MM.1S (cell line): ENCODE results near the gene UMOD.

Experiments used
- EZH2 ChIP-seq: fragments of 300-600 bp; sonication (generic); optimal IDR thresholded peaks from 2 replicates; pipeline ENCODE3; 2017; ENCODE audit warnings: low read depth, mild to moderate bottlenecking, antibody characterized with exemption, low read length, mixed read lengths
- TF ChIP-seq, protein P1 (sequence below): fragments of 300-600 bp; sonication (generic); IDR thresholded peaks from 2 replicates; pipeline ENCODE4 v1.5.1; 2016; ENCODE audit warnings: antibody characterized with exemption, low read length, mixed read lengths

DNA sequence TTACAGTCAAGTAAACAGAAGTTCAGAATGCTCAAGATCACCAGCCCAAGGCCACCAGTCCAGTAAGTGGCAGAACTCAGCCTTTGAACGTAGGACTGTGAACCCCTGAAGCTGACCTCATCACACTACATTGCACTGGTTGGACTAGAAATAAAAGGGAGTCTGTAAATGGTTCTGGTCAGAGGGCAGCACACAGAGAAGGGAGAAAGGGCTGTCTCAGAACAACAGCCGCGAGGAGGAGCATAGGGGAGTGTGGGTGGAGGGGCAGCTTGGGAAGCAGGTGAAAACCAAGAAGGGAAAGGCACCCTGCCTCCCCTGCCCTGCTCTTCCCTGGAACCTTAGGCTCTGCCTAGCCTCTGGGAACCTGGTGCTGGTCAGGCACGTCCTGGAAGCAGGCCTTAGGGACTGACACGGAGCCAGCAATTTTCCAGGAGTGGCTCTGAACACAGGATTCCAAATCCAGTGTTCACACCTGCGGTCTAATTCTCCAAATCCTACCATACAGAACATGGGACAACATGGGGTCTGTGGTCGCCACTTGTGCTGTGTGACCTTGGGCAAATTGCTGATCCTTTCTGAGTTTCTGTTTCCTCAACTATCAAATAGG lies 45.1 kb upstream of the UMOD start:
- TF ChIP-seq, protein P1, sequence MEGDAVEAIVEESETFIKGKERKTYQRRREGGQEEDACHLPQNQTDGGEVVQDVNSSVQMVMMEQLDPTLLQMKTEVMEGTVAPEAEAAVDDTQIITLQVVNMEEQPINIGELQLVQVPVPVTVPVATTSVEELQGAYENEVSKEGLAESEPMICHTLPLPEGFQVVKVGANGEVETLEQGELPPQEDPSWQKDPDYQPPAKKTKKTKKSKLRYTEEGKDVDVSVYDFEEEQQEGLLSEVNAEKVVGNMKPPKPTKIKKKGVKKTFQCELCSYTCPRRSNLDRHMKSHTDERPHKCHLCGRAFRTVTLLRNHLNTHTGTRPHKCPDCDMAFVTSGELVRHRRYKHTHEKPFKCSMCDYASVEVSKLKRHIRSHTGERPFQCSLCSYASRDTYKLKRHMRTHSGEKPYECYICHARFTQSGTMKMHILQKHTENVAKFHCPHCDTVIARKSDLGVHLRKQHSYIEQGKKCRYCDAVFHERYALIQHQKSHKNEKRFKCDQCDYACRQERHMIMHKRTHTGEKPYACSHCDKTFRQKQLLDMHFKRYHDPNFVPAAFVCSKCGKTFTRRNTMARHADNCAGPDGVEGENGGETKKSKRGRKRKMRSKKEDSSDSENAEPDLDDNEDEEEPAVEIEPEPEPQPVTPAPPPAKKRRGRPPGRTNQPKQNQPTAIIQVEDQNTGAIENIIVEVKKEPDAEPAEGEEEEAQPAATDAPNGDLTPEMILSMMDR: no peak
- no peak for TF ChIP-seq EZH2
